HepG2 (cell line): ENCODE results near the gene ATRN. TPM values are rescaled to one million over a fixed set of nuclear protein-coding genes. Genes with fewer than 3 reads are reported as not detected.

Experiments used
- DPF2 ChIP-seq: sonication (generic); formaldehyde crosslinking; IDR thresholded peaks from 2 replicates; pipeline ENCODE4 v1.4.0; 2020; ENCODE audit warnings: mild to moderate bottlenecking, low read depth, missing genetic modification reagents, borderline replicate concordance
- DR1 ChIP-seq: sonication (generic); formaldehyde crosslinking; IDR thresholded peaks from 2 replicates; pipeline ENCODE4 v1.8.0; 2021; ENCODE audit warnings: mild to moderate bottlenecking, missing genetic modification reagents, inconsistent platforms
- KDM6A ChIP-seq: IDR thresholded peaks from 2 replicates; pipeline ENCODE4 v1.6.1; 2016; ENCODE audit warnings: low read depth
- MTF1 ChIP-seq: sonication (generic); formaldehyde crosslinking; IDR thresholded peaks from 2 replicates; pipeline ENCODE4 v1.5.0; 2020; ENCODE audit warnings: missing genetic modification reagents
- MYNN ChIP-seq: sonication (generic); formaldehyde crosslinking; IDR thresholded peaks from 2 replicates; pipeline ENCODE4 v1.4.0; 2020; ENCODE audit warnings: mild to moderate bottlenecking, low read depth, missing genetic modification reagents
- NCOA5 ChIP-seq: sonication (generic); formaldehyde crosslinking; IDR thresholded peaks from 2 replicates; pipeline ENCODE4 v1.4.0; 2020; ENCODE audit warnings: missing genetic modification reagents
- NFIC ChIP-seq: IDR thresholded peaks from 2 replicates; pipeline ENCODE4 v1.6.1; 2012; ENCODE audit warnings: mild to moderate bottlenecking, low read length, inconsistent platforms
- NR2F6 ChIP-seq, 2 experiments: IDR thresholded peaks; 2 replicates each; pipeline ENCODE4 v1.6.1; 2016; ENCODE audit warnings: antibody characterized with exemption in 1 of 2, mild to moderate bottlenecking in 1 of 2
- ZNF101 ChIP-seq: sonication (generic); formaldehyde crosslinking; IDR thresholded peaks from 2 replicates; pipeline ENCODE4 v1.4.0; 2020; ENCODE audit warnings: mild to moderate bottlenecking, low read depth, missing genetic modification reagents, borderline replicate concordance
- ZNF264 ChIP-seq: sonication (generic); formaldehyde crosslinking; IDR thresholded peaks from 2 replicates; pipeline ENCODE4 v1.4.0; 2020; ENCODE audit warnings: missing genetic modification reagents
- ZNF331 ChIP-seq: sonication (generic); formaldehyde crosslinking; IDR thresholded peaks from 2 replicates; pipeline ENCODE4 v1.4.0; 2020; ENCODE audit warnings: missing genetic modification reagents
- ZNF746 ChIP-seq: sonication (generic); formaldehyde crosslinking; IDR thresholded peaks from 2 replicates; pipeline ENCODE4 v1.8.0; 2022; ENCODE audit warnings: mild to moderate bottlenecking, missing genetic modification reagents
- polyA plus RNA-seq, 8 experiments: library from polyadenylated mRNA; depleted of rRNA in 3 of 8; stranded (reverse) in 7 of 8; unstranded in 1 of 8; fragments of >200 nt; fragmentation: Illumina TruSeq in 4 of 8; extraction: Trizol in 4 of 8; gene quantifications; 2 replicates each; pipeline versions ENCODE4 v1.2.1 to v1.2.3, GENCODE V29; 2011 to 2016; ENCODE audit warnings: low read depth in 4 of 8, missing spikeins in 1 of 8, mixed read lengths in 1 of 8; ENCODE audit not compliant: insufficient read depth in 1 of 8
- total RNA-seq, 5 experiments: library from RNA; depleted of rRNA; stranded (reverse); fragments of >200 nt; fragmentation: Illumina TruSeq; extraction: Trizol; gene quantifications; 2 replicates each; pipeline ENCODE4 v1.2.3, GENCODE V29; 2016; ENCODE audit warnings: low read depth in 1 of 5
- TF ChIP-seq, protein P1 (sequence below): IDR thresholded peaks from 2 replicates; pipeline ENCODE4 v1.4.0; 2020; ENCODE audit warnings: mild to moderate bottlenecking, missing genetic modification reagents
- TF ChIP-seq, protein P2 (sequence below): IDR thresholded peaks from 2 replicates; pipeline ENCODE4 v1.6.1; 2012; ENCODE audit warnings: low read depth, low read length, improper control_type of control experiment
- TF ChIP-seq, protein P3 (sequence below): sonication (generic); formaldehyde crosslinking; IDR thresholded peaks from 2 replicates; pipeline ENCODE4 v1.4.0; 2020; ENCODE audit warnings: missing genetic modification reagents, low read depth, mild to moderate bottlenecking, borderline replicate concordance
- TF ChIP-seq, protein P4 (sequence below): sonication (generic); formaldehyde crosslinking; IDR thresholded peaks from 2 replicates; pipeline ENCODE4 v1.4.0; 2020; ENCODE audit warnings: missing genetic modification reagents
- TF ChIP-seq, protein P5 (sequence below): sonication (generic); formaldehyde crosslinking; IDR thresholded peaks from 2 replicates; pipeline ENCODE4 v1.5.0; 2020; ENCODE audit warnings: mild to moderate bottlenecking, missing genetic modification reagents

Gene ATRN
- total and polyA plus RNA-seq, 2 of the 13 experiments (the other 11 are each of a cell fraction or from before 2014, with no cell fraction given): 44.2 to 81.1 TPM

DNA sequence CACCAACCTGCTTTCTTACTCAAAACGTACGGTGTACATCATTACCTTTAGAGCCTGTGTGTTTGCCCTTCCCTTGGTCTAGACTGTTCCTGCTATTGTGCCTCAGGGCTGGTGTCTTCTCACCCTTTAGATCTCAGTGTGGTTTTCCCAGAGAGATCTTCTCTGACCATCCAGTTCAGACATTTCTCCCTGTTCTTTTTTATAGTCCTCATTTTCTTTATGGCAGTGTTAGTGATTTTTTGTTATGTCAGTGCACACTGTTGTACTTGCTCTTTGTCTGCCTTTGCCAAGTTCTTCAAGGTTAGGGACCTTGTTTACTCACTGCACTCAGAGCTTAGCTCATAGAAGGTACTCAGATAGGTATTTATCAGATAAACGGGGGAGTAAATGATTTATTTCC is 82.8 kb downstream of the ATRN start (continued):
- TF ChIP-seq, protein P1, sequence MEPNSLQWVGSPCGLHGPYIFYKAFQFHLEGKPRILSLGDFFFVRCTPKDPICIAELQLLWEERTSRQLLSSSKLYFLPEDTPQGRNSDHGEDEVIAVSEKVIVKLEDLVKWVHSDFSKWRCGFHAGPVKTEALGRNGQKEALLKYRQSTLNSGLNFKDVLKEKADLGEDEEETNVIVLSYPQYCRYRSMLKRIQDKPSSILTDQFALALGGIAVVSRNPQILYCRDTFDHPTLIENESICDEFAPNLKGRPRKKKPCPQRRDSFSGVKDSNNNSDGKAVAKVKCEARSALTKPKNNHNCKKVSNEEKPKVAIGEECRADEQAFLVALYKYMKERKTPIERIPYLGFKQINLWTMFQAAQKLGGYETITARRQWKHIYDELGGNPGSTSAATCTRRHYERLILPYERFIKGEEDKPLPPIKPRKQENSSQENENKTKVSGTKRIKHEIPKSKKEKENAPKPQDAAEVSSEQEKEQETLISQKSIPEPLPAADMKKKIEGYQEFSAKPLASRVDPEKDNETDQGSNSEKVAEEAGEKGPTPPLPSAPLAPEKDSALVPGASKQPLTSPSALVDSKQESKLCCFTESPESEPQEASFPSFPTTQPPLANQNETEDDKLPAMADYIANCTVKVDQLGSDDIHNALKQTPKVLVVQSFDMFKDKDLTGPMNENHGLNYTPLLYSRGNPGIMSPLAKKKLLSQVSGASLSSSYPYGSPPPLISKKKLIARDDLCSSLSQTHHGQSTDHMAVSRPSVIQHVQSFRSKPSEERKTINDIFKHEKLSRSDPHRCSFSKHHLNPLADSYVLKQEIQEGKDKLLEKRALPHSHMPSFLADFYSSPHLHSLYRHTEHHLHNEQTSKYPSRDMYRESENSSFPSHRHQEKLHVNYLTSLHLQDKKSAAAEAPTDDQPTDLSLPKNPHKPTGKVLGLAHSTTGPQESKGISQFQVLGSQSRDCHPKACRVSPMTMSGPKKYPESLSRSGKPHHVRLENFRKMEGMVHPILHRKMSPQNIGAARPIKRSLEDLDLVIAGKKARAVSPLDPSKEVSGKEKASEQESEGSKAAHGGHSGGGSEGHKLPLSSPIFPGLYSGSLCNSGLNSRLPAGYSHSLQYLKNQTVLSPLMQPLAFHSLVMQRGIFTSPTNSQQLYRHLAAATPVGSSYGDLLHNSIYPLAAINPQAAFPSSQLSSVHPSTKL: peak; percentile 83
- TF ChIP-seq ZNF746 (CRISPR knock-in tag): no peak
- no peak for TF ChIP-seq DPF2 (CRISPR knock-in tag)
- TF ChIP-seq MYNN (CRISPR knock-in tag): no peak
- TF ChIP-seq MTF1 (CRISPR knock-in tag): no peak
- TF ChIP-seq NR2F6 (IDR thresholded peaks at IDR 0.05): no peak
- TF ChIP-seq NR2F6 (CRISPR knock-in tag; IDR thresholded peaks at IDR 0.05): peak; percentile 21; the same call in 1 of the 2 replicates
- no peak; the same call in 1 of the 2 replicates for TF ChIP-seq KDM6A (CRISPR knock-in tag)
- TF ChIP-seq, protein P2, sequence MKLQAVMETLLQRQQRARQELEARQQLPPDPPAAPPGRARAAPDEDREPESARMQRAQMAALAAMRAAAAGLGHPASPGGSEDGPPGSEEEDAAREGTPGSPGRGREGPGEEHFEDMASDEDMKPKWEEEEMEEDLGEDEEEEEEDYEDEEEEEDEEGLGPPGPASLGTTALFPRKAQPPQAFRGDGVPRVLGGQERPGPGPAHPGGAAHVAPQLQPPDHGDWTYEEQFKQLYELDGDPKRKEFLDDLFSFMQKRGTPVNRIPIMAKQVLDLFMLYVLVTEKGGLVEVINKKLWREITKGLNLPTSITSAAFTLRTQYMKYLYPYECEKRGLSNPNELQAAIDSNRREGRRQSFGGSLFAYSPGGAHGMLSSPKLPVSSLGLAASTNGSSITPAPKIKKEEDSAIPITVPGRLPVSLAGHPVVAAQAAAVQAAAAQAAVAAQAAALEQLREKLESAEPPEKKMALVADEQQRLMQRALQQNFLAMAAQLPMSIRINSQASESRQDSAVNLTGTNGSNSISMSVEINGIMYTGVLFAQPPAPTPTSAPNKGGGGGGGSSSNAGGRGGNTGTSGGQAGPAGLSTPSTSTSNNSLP: peak; percentile 42; the same call in 1 of the 2 replicates
- TF ChIP-seq ZNF331 (CRISPR knock-in tag): peak; percentile 61
- TF ChIP-seq ZNF101 (CRISPR knock-in tag): no peak
- TF ChIP-seq, protein P3, sequence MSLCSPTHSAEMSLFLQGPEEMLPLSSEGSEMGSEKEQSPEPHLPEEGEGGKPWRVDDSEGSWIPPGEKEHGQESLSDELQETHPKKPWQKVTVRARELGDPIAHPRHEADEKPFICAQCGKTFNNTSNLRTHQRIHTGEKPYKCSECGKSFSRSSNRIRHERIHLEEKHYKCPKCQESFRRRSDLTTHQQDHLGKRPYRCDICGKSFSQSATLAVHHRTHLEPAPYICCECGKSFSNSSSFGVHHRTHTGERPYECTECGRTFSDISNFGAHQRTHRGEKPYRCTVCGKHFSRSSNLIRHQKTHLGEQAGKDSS (CRISPR knock-in tag): no peak
- no peak for TF ChIP-seq DR1
- TF ChIP-seq NFIC: 0 out of 2 replicates have a peak, but pooled peaks have one; percentile 24
- TF ChIP-seq NCOA5: 0 out of 2 replicates have a peak, but pooled peaks have one; percentile 42
- TF ChIP-seq, protein P4, sequence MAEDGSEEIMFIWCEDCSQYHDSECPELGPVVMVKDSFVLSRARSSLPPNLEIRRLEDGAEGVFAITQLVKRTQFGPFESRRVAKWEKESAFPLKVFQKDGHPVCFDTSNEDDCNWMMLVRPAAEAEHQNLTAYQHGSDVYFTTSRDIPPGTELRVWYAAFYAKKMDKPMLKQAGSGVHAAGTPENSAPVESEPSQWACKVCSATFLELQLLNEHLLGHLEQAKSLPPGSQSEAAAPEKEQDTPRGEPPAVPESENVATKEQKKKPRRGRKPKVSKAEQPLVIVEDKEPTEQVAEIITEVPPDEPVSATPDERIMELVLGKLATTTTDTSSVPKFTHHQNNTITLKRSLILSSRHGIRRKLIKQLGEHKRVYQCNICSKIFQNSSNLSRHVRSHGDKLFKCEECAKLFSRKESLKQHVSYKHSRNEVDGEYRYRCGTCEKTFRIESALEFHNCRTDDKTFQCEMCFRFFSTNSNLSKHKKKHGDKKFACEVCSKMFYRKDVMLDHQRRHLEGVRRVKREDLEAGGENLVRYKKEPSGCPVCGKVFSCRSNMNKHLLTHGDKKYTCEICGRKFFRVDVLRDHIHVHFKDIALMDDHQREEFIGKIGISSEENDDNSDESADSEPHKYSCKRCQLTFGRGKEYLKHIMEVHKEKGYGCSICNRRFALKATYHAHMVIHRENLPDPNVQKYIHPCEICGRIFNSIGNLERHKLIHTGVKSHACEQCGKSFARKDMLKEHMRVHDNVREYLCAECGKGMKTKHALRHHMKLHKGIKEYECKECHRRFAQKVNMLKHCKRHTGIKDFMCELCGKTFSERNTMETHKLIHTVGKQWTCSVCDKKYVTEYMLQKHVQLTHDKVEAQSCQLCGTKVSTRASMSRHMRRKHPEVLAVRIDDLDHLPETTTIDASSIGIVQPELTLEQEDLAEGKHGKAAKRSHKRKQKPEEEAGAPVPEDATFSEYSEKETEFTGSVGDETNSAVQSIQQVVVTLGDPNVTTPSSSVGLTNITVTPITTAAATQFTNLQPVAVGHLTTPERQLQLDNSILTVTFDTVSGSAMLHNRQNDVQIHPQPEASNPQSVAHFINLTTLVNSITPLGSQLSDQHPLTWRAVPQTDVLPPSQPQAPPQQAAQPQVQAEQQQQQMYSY (CRISPR knock-in tag): no peak
- TF ChIP-seq ZNF264 (CRISPR knock-in tag): no peak
- TF ChIP-seq, protein P5, sequence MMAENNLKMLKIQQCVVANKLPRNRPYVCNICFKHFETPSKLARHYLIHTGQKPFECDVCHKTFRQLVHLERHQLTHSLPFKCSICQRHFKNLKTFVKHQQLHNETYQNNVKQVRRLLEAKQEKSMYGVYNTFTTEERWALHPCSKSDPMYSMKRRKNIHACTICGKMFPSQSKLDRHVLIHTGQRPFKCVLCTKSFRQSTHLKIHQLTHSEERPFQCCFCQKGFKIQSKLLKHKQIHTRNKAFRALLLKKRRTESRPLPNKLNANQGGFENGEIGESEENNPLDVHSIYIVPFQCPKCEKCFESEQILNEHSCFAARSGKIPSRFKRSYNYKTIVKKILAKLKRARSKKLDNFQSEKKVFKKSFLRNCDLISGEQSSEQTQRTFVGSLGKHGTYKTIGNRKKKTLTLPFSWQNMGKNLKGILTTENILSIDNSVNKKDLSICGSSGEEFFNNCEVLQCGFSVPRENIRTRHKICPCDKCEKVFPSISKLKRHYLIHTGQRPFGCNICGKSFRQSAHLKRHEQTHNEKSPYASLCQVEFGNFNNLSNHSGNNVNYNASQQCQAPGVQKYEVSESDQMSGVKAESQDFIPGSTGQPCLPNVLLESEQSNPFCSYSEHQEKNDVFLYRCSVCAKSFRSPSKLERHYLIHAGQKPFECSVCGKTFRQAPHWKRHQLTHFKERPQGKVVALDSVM (CRISPR knock-in tag): peak; percentile 23; the same call in 1 of the 2 replicates
